K562 (cell line): Measurements from ENCODE around the gene PRCC. TPM values are rescaled to one million over a fixed set of nuclear protein-coding genes. Genes with fewer than 3 reads are reported as not detected.

Source experiments
- DLX4 ChIP-seq: fragments of 250-450 bp; sonication (Bioruptor Pico); IDR thresholded peaks from 2 replicates; pipeline ENCODE4 v1.6.1; 2021; ENCODE audit warnings: mild to moderate bottlenecking
- ELF1 ChIP-seq: fragments of 200-800 bp; sonication (Bioruptor generic); IDR thresholded peaks from 2 replicates; pipeline ENCODE4 v1.6.1; 2016; ENCODE audit warnings: missing genetic modification characterization, missing compliant biosample characterization
- ELK3 ChIP-seq: fragments of 450-650 bp; formaldehyde crosslinking; IDR thresholded peaks from 2 replicates; pipeline ENCODE4 v1.4.0; 2020; ENCODE audit warnings: mild to moderate bottlenecking
- FOXJ3 ChIP-seq: sonication (generic); formaldehyde crosslinking; IDR thresholded peaks from 2 replicates; pipeline ENCODE4 v1.4.0; 2020; ENCODE audit warnings: mild to moderate bottlenecking, missing genetic modification reagents
- GABPA ChIP-seq: fragments of 200-800 bp; sonication (Bioruptor generic); conservative IDR thresholded peaks from 2 replicates; pipeline ENCODE4 v1.6.1; 2016; ENCODE audit warnings: low read depth, missing genetic modification characterization, missing compliant biosample characterization
- GTF2E2 ChIP-seq: fragments of 200-800 bp; sonication (Bioruptor generic); IDR thresholded peaks from 2 replicates; pipeline ENCODE4 v1.6.1; 2016; ENCODE audit warnings: missing genetic modification characterization, missing compliant biosample characterization
- HDAC2 ChIP-seq: fragments of 450-650 bp; IDR thresholded peaks from 2 replicates; pipeline ENCODE4 v1.6.1; 2016; ENCODE audit warnings: mild to moderate bottlenecking
- HDGF ChIP-seq: fragments of 450-650 bp; IDR thresholded peaks from 2 replicates; pipeline ENCODE4 v1.6.1; 2016
- KAT8 ChIP-seq: fragments of 450-650 bp; IDR thresholded peaks from 2 replicates; pipeline ENCODE4 v1.6.1; 2016; ENCODE audit warnings: low read depth, mild to moderate bottlenecking
- PHF8 ChIP-seq: fragments of 200-600 bp; sonication (generic); IDR thresholded peaks from 2 replicates; pipeline ENCODE4 v1.6.1; 2012; ENCODE audit warnings: mixed run types, mild to moderate bottlenecking, inconsistent platforms, low read length, moderate library complexity, borderline replicate concordance
- RBM14 ChIP-seq: fragments of 200-400 bp; formaldehyde crosslinking; IDR thresholded peaks from 2 replicates; pipeline ENCODE4 v1.6.1; 2018; ENCODE audit warnings: low read depth, mild to moderate bottlenecking, low read length, moderate library complexity, borderline replicate concordance; ENCODE audit not compliant: insufficient read depth
- RREB1 ChIP-seq: fragments of 250-450 bp; sonication (Bioruptor Pico); IDR thresholded peaks from 2 replicates; pipeline ENCODE4 v1.4.0; 2020
- SOX6 ChIP-seq: fragments of 450-650 bp; IDR thresholded peaks from 2 replicates; pipeline ENCODE4 v1.6.1; 2014; ENCODE audit warnings: mild to moderate bottlenecking
- TCF3 ChIP-seq: sonication (generic); formaldehyde crosslinking; IDR thresholded peaks from 2 replicates; pipeline ENCODE4 v1.4.0; 2020; ENCODE audit warnings: mild to moderate bottlenecking, missing genetic modification reagents
- TSHZ1 ChIP-seq: fragments of 250-450 bp; sonication (Bioruptor Pico); IDR thresholded peaks from 2 replicates; pipeline ENCODE4 v1.4.0; 2020; ENCODE audit warnings: mild to moderate bottlenecking, moderate library complexity
- ZEB2 ChIP-seq: fragments of 450-650 bp; IDR thresholded peaks from 2 replicates; pipeline ENCODE4 v1.6.1; 2016
- ZFPM2 ChIP-seq: fragments of 250-450 bp; sonication (Bioruptor Pico); IDR thresholded peaks from 2 replicates; pipeline ENCODE4 v1.5.1; 2022; ENCODE audit warnings: mild to moderate bottlenecking
- ZNF384 ChIP-seq: IDR thresholded peaks from 2 replicates; pipeline ENCODE4 v1.6.1; 2012; ENCODE audit warnings: low read depth, low read length, improper control_type of control experiment
- polyA plus RNA-seq, 8 experiments: library from polyadenylated mRNA; depleted of rRNA in 4 of 8; stranded (reverse) in 5 of 8; unstranded in 3 of 8; fragments of >200 nt; fragmentation: Nextera tagmentation in 2 of 8; fragmentation: Illumina TruSeq in 1 of 8; extraction: Ambion mirVana in 2 of 8; extraction: Trizol in 1 of 8; gene quantifications; 2 replicates each; pipeline versions ENCODE4 v1.2.1 to v1.2.3, GENCODE V29; 2011 to 2014; ENCODE audit warnings: inconsistent platforms in 1 of 8, missing spikeins in 1 of 8
- total RNA-seq, 7 experiments: library from RNA; depleted of rRNA in 6 of 7; stranded (reverse); fragments of >200 nt in 6 of 7; fragmentation: Illumina TruSeq in 2 of 7; extraction: Trizol in 2 of 7; gene quantifications; 2 replicates each; pipeline versions ENCODE4 v1.2.1 to v1.2.3, GENCODE V29; 2011 to 2021; ENCODE audit warnings: low replicate concordance in 1 of 7

Gene PRCC
- total and polyA plus RNA-seq, 9 of the 15 experiments (the other 6 are each of a cell fraction or from before 2014, with no cell fraction given), result 23.9 to 201 (median 41.1) TPM

- peak; percentile 98 for TF ChIP-seq GABPA
- no peak; the same call in 1 of the 2 replicates for TF ChIP-seq KAT8
- no peak for TF ChIP-seq DLX4 (CRISPR knock-in tag)
- TF ChIP-seq PHF8, result peak; percentile 87; the same call in 1 of the 2 replicates
- no peak for TF ChIP-seq TSHZ1 (CRISPR knock-in tag)
- TF ChIP-seq ZNF384, result no peak
- TF ChIP-seq ELK3, result no peak
- no peak for TF ChIP-seq FOXJ3 (CRISPR knock-in tag)
- TF ChIP-seq RBM14, result no peak
- no peak for TF ChIP-seq GTF2E2 (tag)
- TF ChIP-seq HDAC2, result peak; percentile 91
- 0 out of 2 replicates have a peak, but pooled peaks have one; percentile 2 for TF ChIP-seq TCF3 (CRISPR knock-in tag)
- TF ChIP-seq RREB1 (CRISPR knock-in tag), result no peak
- peak; percentile 67; the same call in 1 of the 2 replicates for TF ChIP-seq ZEB2
- no peak for TF ChIP-seq ZFPM2
- peak; percentile 100 for TF ChIP-seq ELF1 (tag)
- peak; percentile 91; the same call in 1 of the 2 replicates for TF ChIP-seq HDGF
- TF ChIP-seq SOX6, result 0 out of 2 replicates have a peak, but pooled peaks have one; percentile 18
Measured at GRCh38 chr1:156740741-156741480, 26.4 kb upstream of the PRCC start, which contains the start of gene MRPL24 (continued).
